K562 (cell line): ENCODE measurements around the gene AGAP3. TPM values are rescaled to one million over a fixed set of nuclear protein-coding genes. Genes with fewer than 3 reads are reported as not detected.
A peak's percentile ranks its signal among the peaks of the same experiment; 100 is the strongest.

Source experiments
- BRCA1 ChIP-seq, 2 experiments: fragments of 450-650 bp in 1 of 2; sonication (generic) in 1 of 2; formaldehyde crosslinking in 1 of 2; IDR thresholded peaks; 2 replicates each; pipeline versions ENCODE4 v1.5.0 to v1.6.1; 2017 to 2020; ENCODE audit warnings: mild to moderate bottlenecking in 1 of 2, missing genetic modification reagents in 1 of 2
- C11orf30 ChIP-seq: fragments of 450-650 bp; IDR thresholded peaks from 2 replicates; pipeline ENCODE4 v1.6.1; 2016; ENCODE audit warnings: low read depth, mild to moderate bottlenecking
- CREB1 ChIP-seq, 2 experiments: sonication (generic) in 1 of 2; formaldehyde crosslinking in 1 of 2; IDR thresholded peaks; 2 replicates each; pipeline versions ENCODE4 v1.6.1 to v1.8.0; 2012 to 2022; ENCODE audit warnings: inconsistent platforms in 1 of 2, mild to moderate bottlenecking in 1 of 2, missing genetic modification reagents in 1 of 2, moderate library complexity in 1 of 2
- FOS ChIP-seq: IDR thresholded peaks from 3 replicates; pipeline ENCODE4 v1.6.1; 2011; ENCODE audit not compliant: insufficient read length; ENCODE audit errors: extremely low read depth
- FOSL1 ChIP-seq: fragments of 200-800 bp; sonication (Bioruptor generic); conservative IDR thresholded peaks from 2 replicates; pipeline ENCODE4 v1.6.1; 2016; ENCODE audit warnings: missing genetic modification characterization, missing compliant biosample characterization
- HNRNPUL1 ChIP-seq: fragments of 200-400 bp; formaldehyde crosslinking; IDR thresholded peaks from 2 replicates; pipeline ENCODE4 v1.6.1; 2017; ENCODE audit warnings: low read length
- JUN ChIP-seq, 2 experiments: sonication (generic) in 1 of 2; formaldehyde crosslinking in 1 of 2; IDR thresholded peaks; 2 replicates each; pipeline versions ENCODE4 v1.6.1 to v1.8.0; 2012 to 2022; ENCODE audit warnings: borderline replicate concordance in 2 of 2, mild to moderate bottlenecking in 2 of 2, improper control_type of control experiment in 1 of 2, low read depth in 1 of 2, low read length in 1 of 2, missing genetic modification reagents in 1 of 2
- L3MBTL2 ChIP-seq: fragments of 450-650 bp; IDR thresholded peaks from 2 replicates; pipeline ENCODE4 v1.6.1; 2016; ENCODE audit warnings: mild to moderate bottlenecking, moderate library complexity
- MYBL2 ChIP-seq, 2 experiments: fragments of 450-650 bp in 1 of 2; sonication (generic) in 1 of 2; formaldehyde crosslinking in 1 of 2; IDR thresholded peaks; 2 replicates each; pipeline versions ENCODE4 v1.6.1 to v1.8.1; 2017 to 2022; ENCODE audit warnings: borderline replicate concordance in 1 of 2, inconsistent platforms in 1 of 2, low read depth in 1 of 2, mild to moderate bottlenecking in 1 of 2, missing genetic modification reagents in 1 of 2, moderate library complexity in 1 of 2
- NR2C1 ChIP-seq, 2 experiments: fragments of 450-650 bp; IDR thresholded peaks; 2 replicates each; pipeline ENCODE4 v1.6.1; 2017; ENCODE audit warnings: mild to moderate bottlenecking in 2 of 2, antibody characterized with exemption in 1 of 2, inconsistent platforms in 1 of 2, missing compliant biosample characterization in 1 of 2, missing genetic modification characterization in 1 of 2
- PHF20 ChIP-seq: fragments of 450-650 bp; IDR thresholded peaks from 2 replicates; pipeline ENCODE4 v1.6.1; 2018; ENCODE audit not compliant: partially characterized antibody
- TRIM24 ChIP-seq, 2 experiments: fragments of 450-650 bp; IDR thresholded peaks; 2 replicates each; pipeline ENCODE4 v1.6.1; 2016
- ZBTB1 ChIP-seq: sonication (generic); formaldehyde crosslinking; IDR thresholded peaks from 2 replicates; pipeline ENCODE4 v1.8.1; 2023; ENCODE audit warnings: missing genetic modification reagents, low read depth, mild to moderate bottlenecking, borderline replicate concordance
- ZBTB49 ChIP-seq: sonication (generic); formaldehyde crosslinking; IDR thresholded peaks from 2 replicates; pipeline ENCODE4 v1.8.0; 2022; ENCODE audit warnings: missing genetic modification reagents, mild to moderate bottlenecking, borderline replicate concordance
- ZBTB8A ChIP-seq: fragments of 450-650 bp; IDR thresholded peaks from 2 replicates; pipeline ENCODE4 v1.6.1; 2018; ENCODE audit warnings: mild to moderate bottlenecking, moderate library complexity; ENCODE audit not compliant: partially characterized antibody
- ZC3H4 ChIP-seq: sonication (generic); formaldehyde crosslinking; IDR thresholded peaks from 2 replicates; pipeline ENCODE4 v1.9.0; 2021; ENCODE audit warnings: missing genetic modification reagents, borderline replicate concordance
- ZMIZ1 ChIP-seq, 2 experiments: fragments of 150-350 bp in 1 of 2; IDR thresholded peaks; 2 replicates each; pipeline ENCODE4 v1.6.1; 2012 to 2016; ENCODE audit warnings: low read depth in 2 of 2, low read length in 2 of 2, mild to moderate bottlenecking in 1 of 2, moderate library complexity in 1 of 2
- ZNF146 ChIP-seq: IDR thresholded peaks from one replicate; pipeline ENCODE4 v1.6.1; 2018; ENCODE audit warnings: missing compliant biosample characterization; ENCODE audit not compliant: unreplicated experiment
- ZZZ3 ChIP-seq: fragments of 450-650 bp; IDR thresholded peaks from 2 replicates; pipeline ENCODE4 v1.6.1; 2016; ENCODE audit warnings: antibody characterized with exemption, mild to moderate bottlenecking, moderate library complexity
- polyA plus RNA-seq, 8 experiments: library from polyadenylated mRNA; depleted of rRNA in 4 of 8; stranded (reverse) in 5 of 8; unstranded in 3 of 8; fragments of >200 nt; fragmentation: Nextera tagmentation in 2 of 8; fragmentation: Illumina TruSeq in 1 of 8; extraction: Ambion mirVana in 2 of 8; extraction: Trizol in 1 of 8; gene quantifications; 2 replicates each; pipeline versions ENCODE4 v1.2.1 to v1.2.3, GENCODE V29; 2011 to 2014; ENCODE audit warnings: inconsistent platforms in 1 of 8, missing spikeins in 1 of 8
- total RNA-seq, 7 experiments: library from RNA; depleted of rRNA in 6 of 7; stranded (reverse); fragments of >200 nt in 6 of 7; fragmentation: Illumina TruSeq in 2 of 7; extraction: Trizol in 2 of 7; gene quantifications; 2 replicates each; pipeline versions ENCODE4 v1.2.1 to v1.2.3, GENCODE V29; 2011 to 2021; ENCODE audit warnings: low replicate concordance in 1 of 7

Gene AGAP3
- total and polyA plus RNA-seq, 9 of the 15 experiments (the other 6 are each of a cell fraction or from before 2014, with no cell fraction given): 3.4 to 208 (median 62.2) TPM

GRCh38 chr7:151168003-151168786 lies 81.9 kb downstream of the AGAP3 start (continued):
- TF ChIP-seq ZBTB49 (CRISPR knock-in tag) (no peak), CREB1 (IDR thresholded peaks at IDR 0.05) (no peak; the same call in 1 of the 2 replicates), CREB1 (CRISPR knock-in tag; IDR thresholded peaks at IDR 0.05) (peak; percentile 57; the same call in 1 of the 2 replicates), ZZZ3 (no peak), PHF20 (no peak), C11orf30 (no peak), L3MBTL2 (peak; percentile 37; the same call in 1 of the 2 replicates), BRCA1 (IDR thresholded peaks at IDR 0.05) (no peak), BRCA1 (CRISPR knock-in tag; IDR thresholded peaks at IDR 0.05) (no peak), JUN (IDR thresholded peaks at IDR 0.05; ENCODE audit: borderline replicate concordance, low read depth, low read length) (no peak), JUN (CRISPR knock-in tag; IDR thresholded peaks at IDR 0.05; ENCODE audit: borderline replicate concordance) (peak; percentile 30; the same call in 1 of the 2 replicates), NR2C1 (IDR thresholded peaks at IDR 0.05) (no peak), NR2C1 (tag; IDR thresholded peaks at IDR 0.05) (no peak), FOS (no peak), ZNF146 (CRISPR knock-in tag) (no peak), TRIM24 (IDR thresholded peaks at IDR 0.05) (peak; percentile 10 to 46; a peak in 1 of 4 replicates), ZMIZ1 (IDR thresholded peaks at IDR 0.05; ENCODE audit: low read depth in 2 of 2, low read length in 2 of 2) (no peak), FOSL1 (no peak), MYBL2 (IDR thresholded peaks at IDR 0.05; ENCODE audit: low read depth) (0 out of 2 replicates have a peak, but pooled peaks have one; percentile 25), MYBL2 (CRISPR knock-in tag; IDR thresholded peaks at IDR 0.05; ENCODE audit: borderline replicate concordance) (no peak), ZC3H4 (no peak), ZBTB8A (no peak), ZBTB1 (CRISPR knock-in tag) (peak; percentile 66; the same call in 1 of the 2 replicates), HNRNPUL1 (no peak)
